PC-9 (cell line): ENCODE measurements around the gene TMEM119. TPM values are rescaled to one million over a fixed set of nuclear protein-coding genes. Genes with fewer than 3 reads are reported as not detected.

Experiments
- BruUV-seq: library from RNA; stranded (reverse); fragments of 400-500 nt; replicated peaks from 2 replicates; lab custom pipeline; 2021; lab: Mats Ljungman, UMichigan
- CTCF ChIA-PET: fragments of 300-600 bp; sonication (Branson Sonifier 250); formaldehyde crosslinking; loops from one replicate; lab custom pipeline; 2022; ENCODE audit warnings: antibody characterized with exemption; lab: Charles Lee
- POLR2A ChIA-PET: fragments of 300-600 bp; sonication (Branson Sonifier 250); formaldehyde crosslinking; loops from one replicate; lab custom pipeline; 2022; ENCODE audit warnings: antibody characterized with exemption; ENCODE audit not compliant: unreplicated experiment; lab: Charles Lee
- DNase-seq, 2 experiments: peaks; one replicate each; pipeline versions ENCODE4 v3.0.0 to v3.0.0-alpha.2; 2015 to 2022; ENCODE audit warnings: mixed read lengths in 1 of 2
- H2AFZ ChIP-seq: fragments of 200-600 bp; sonication (generic); 2 replicates; pipeline ENCODE4 v1.8.1; 2017; ENCODE audit warnings: antibody characterized with exemption
- H3F3A ChIP-seq: fragments of 200-600 bp; sonication (generic); 2 replicates; pipeline ENCODE4 v1.8.1; 2017; ENCODE audit warnings: antibody characterized with exemption, mild to moderate bottlenecking, low read depth; ENCODE audit not compliant: insufficient read depth
- H3K27ac ChIP-seq: fragments of 200-600 bp; sonication (generic); 2 replicates; pipeline ENCODE4 v1.6.1; 2016; ENCODE audit warnings: mixed run types
- H3K27me3 ChIP-seq: fragments of 200-600 bp; sonication (generic); 2 replicates; pipeline ENCODE4 v1.6.1; 2016; ENCODE audit warnings: low read depth, mixed run types; ENCODE audit not compliant: insufficient read depth
- H3K36me3 ChIP-seq: fragments of 200-600 bp; sonication (generic); 2 replicates; pipeline ENCODE4 v1.6.1; 2016; ENCODE audit warnings: low read depth, mixed run types
- H3K4me1 ChIP-seq: fragments of 200-600 bp; sonication (generic); replicated peaks from 2 replicates; pipeline ENCODE4 v1.6.1; 2016; ENCODE audit warnings: mixed run types; ENCODE audit not compliant: insufficient read depth
- H3K4me2 ChIP-seq: fragments of 200-600 bp; sonication (generic); 2 replicates; pipeline ENCODE4 v1.6.1; 2017; ENCODE audit warnings: mixed run types
- H3K4me3 ChIP-seq: fragments of 200-600 bp; sonication (generic); 2 replicates; pipeline ENCODE4 v1.6.1; 2016; ENCODE audit warnings: mixed run types
- H3K79me2 ChIP-seq: fragments of 200-600 bp; sonication (generic); 2 replicates; pipeline ENCODE4 v1.6.1; 2017; ENCODE audit warnings: low read depth, mixed run types
- H3K9me2 ChIP-seq: fragments of 200-600 bp; sonication (generic); 2 replicates; pipeline ENCODE4 v1.8.1; 2017; ENCODE audit warnings: mild to moderate bottlenecking; ENCODE audit not compliant: insufficient read depth
- H3K9me3 ChIP-seq: fragments of 200-600 bp; sonication (generic); 2 replicates; pipeline ENCODE4 v1.8.1; 2016; ENCODE audit warnings: low read depth; ENCODE audit not compliant: insufficient read depth
- H4K20me1 ChIP-seq: fragments of 200-600 bp; sonication (generic); 2 replicates; pipeline ENCODE4 v1.8.1; 2017; ENCODE audit not compliant: insufficient read depth
- CTCF ChIP-seq: fragments of 200-600 bp; sonication (generic); conservative IDR thresholded peaks from 2 replicates; pipeline ENCODE4 v1.6.1; 2017; ENCODE audit warnings: mixed run types, antibody characterized with exemption, mild to moderate bottlenecking, moderate library complexity
- EZH2 ChIP-seq: fragments of 200-600 bp; sonication (generic); IDR thresholded peaks from 2 replicates; pipeline ENCODE4 v1.8.0; 2017; ENCODE audit warnings: antibody characterized with exemption, low read depth
- intact Hi-C: fragments of 100-400 bp; cut with micrococcal nuclease; formaldehyde crosslinking; loops from one replicate; pipeline ENCODE4 v1.10.0; 2022; ENCODE audit not compliant: unreplicated experiment
- total RNA-seq: library from RNA; stranded (reverse); gene quantifications from 2 replicates; pipeline ENCODE4 v1.2.3, GENCODE V29; 2021

TMEM119 gene
- total RNA-seq, 1 experiment from 2014 or later, result not detected

- POLR2A ChIA-PET, result no interaction called here
- H3K4me3 ChIP-seq, result peak overlapping the region; percentile 72; the same call in 1 of the 2 replicates
- BruUV-seq, result no TSS peak
Measured at GRCh38 chr12:108563804-108564151, 34.1 kb downstream of the TMEM119 start.

GRCh38 chr12:108563136-108563803 lies 34.6 kb downstream of the TMEM119 start:
- TF ChIP-seq EZH2 (no peak), CTCF (peak; percentile 87)
- intact Hi-C loops, result loop anchor here (1.0 to 10.0 kb wide), 8 partner anchors 55 to 822 kb away; partner anchors contain the start of genes ALKBH2 and SSH1
- Histone ChIP-seq H3K79me2 (peaks cover 48% of the 10 kb centered on the region), H3K27me3 (no peaks in the 10 kb centered on the region), H4K20me1 (peaks cover 15% of the 10 kb centered on the region), H3K27ac (peak overlapping the region; percentile 64), H3K4me2 (peak overlapping the region; percentile 86), H3K4me1 (peaks cover 28% of the 10 kb centered on the region), H2AFZ (peak overlapping the region; percentile 89), H3F3A (peaks cover 24% of the 10 kb centered on the region), H3K9me2 (no peaks in the 10 kb centered on the region), H3K4me3 (peak overlapping the region; percentile 72), H3K36me3 (peaks cover 29% of the 10 kb centered on the region), H3K9me3 (no peaks in the 10 kb centered on the region)
- ChIA-PET CTCF (no interaction called here), POLR2A (no interaction called here)
- DNase-seq, result peak; percentile 82 to 84
- TSS peak; percentile 40 for BruUV-seq

More at GRCh38 chr12:108563804-108564151, 34.1 kb downstream of the TMEM119 start:
- CTCF ChIA-PET, result interaction anchor here (0.6 kb wide), 1 partner anchor 97 kb away, joined by 3 read pairs; no protein-coding TSS in a partner anchor
- H3K9me2 ChIP-seq, result no peaks in the 10 kb centered on the region
- TF ChIP-seq CTCF (0 out of 2 replicates have a peak, but pooled peaks have one; percentile 31), EZH2 (no peak)
- no peaks in the 10 kb centered on the region for H3K9me3 ChIP-seq
- peak overlapping the region; percentile 64 for H3K27ac ChIP-seq
- peaks cover 28% of the 10 kb centered on the region for H3K4me1 ChIP-seq
- H3K27me3 ChIP-seq, result no peaks in the 10 kb centered on the region
- H3K36me3 ChIP-seq, result peaks cover 31% of the 10 kb centered on the region
- no peak overlapping the region for H2AFZ ChIP-seq
- intact Hi-C loops, result loop anchor here (1.0 to 10.0 kb wide), 8 partner anchors 55 to 822 kb away; partner anchors contain the start of genes ALKBH2 and SSH1
- H3K79me2 ChIP-seq, result peaks cover 43% of the 10 kb centered on the region
- no peak for DNase-seq
- peaks cover 10% of the 10 kb centered on the region for H4K20me1 ChIP-seq
- peaks cover 26% of the 10 kb centered on the region for H3F3A ChIP-seq
- peak overlapping the region; percentile 86 for H3K4me2 ChIP-seq

- peak within 1 kb of the TSS; percentile 85 for H3K27ac ChIP-seq
- H3K4me3 ChIP-seq, result peak within 1 kb of the TSS; percentile 72
- no peaks in the 10 kb centered on the region for H3K27me3 ChIP-seq
- H4K20me1 ChIP-seq, result peaks cover 22% of the 10 kb centered on the region
- intact Hi-C loops, result loop anchor here (1.0 to 10.0 kb wide), 8 partner anchors 56 to 823 kb away; partner anchors contain the start of genes ALKBH2 and SSH1
- no peak for TF ChIP-seq CTCF
- no peak for TF ChIP-seq EZH2
- POLR2A ChIA-PET, result interaction anchor here (0.5 to 0.7 kb wide), 8 partner anchors 68 to 1399 kb away, joined by 3 to 35 read pairs (median 4); partner anchors contain the start of gene SSH1
- H3K4me1 ChIP-seq, result peaks cover 28% of the 10 kb centered on the region
- DNase-seq, result peak; percentile 87 to 98
- no peaks in the 10 kb centered on the region for H3K9me2 ChIP-seq
- peak within 1 kb of the TSS; percentile 93 for H2AFZ ChIP-seq
- no peaks in the 10 kb centered on the region for H3K9me3 ChIP-seq
- peaks cover 24% of the 10 kb centered on the region for H3F3A ChIP-seq
- peaks cover 22% of the 10 kb centered on the region for H3K36me3 ChIP-seq
- peaks cover 55% of the 10 kb centered on the region for H3K79me2 ChIP-seq
- peak within 1 kb of the TSS; percentile 87 for H3K4me2 ChIP-seq
- CTCF ChIA-PET, result no interaction called here
- no TSS peak for BruUV-seq
Measured at GRCh38 chr12:108562348-108563135, 35.3 kb downstream of the TMEM119 start, which contains the start of gene ISCU. TSS of gene ISCU (plus strand) at chr12:108562596. CDS start at chr12:108562623, 27 bp downstream.
